GM23338 (cell line): ENCODE measurements around the gene TRIM27.

Experiments used
- CTCF ChIP-seq, 2 experiments: fragments of 200-600 bp in 1 of 2; sonication (generic) in 1 of 2; conservative IDR thresholded peaks; 2 replicates each; pipeline versions ENCODE4 v1.5.1 to v1.6.1; 2016 to 2017; ENCODE audit warnings: antibody characterized with exemption in 2 of 2, low read depth in 2 of 2, mild to moderate bottlenecking in 2 of 2, moderate library complexity in 1 of 2
- EZH2 ChIP-seq: fragments of 200-600 bp; sonication (generic); IDR thresholded peaks from one replicate; pipeline ENCODE4 v1.8.0; 2017; ENCODE audit warnings: antibody characterized with exemption, mild to moderate bottlenecking, low read depth; ENCODE audit not compliant: unreplicated experiment
- EZH2phosphoT487 ChIP-seq: fragments of 200-600 bp; sonication (generic); IDR thresholded peaks from one replicate; pipeline ENCODE4 v1.8.1; 2018; ENCODE audit warnings: antibody characterized with exemption; ENCODE audit not compliant: unreplicated experiment
- POLR2AphosphoS5 ChIP-seq: IDR thresholded peaks from 2 replicates; pipeline ENCODE4 v1.6.1; 2016; ENCODE audit warnings: antibody characterized with exemption, low read depth

GRCh38 chr6:28923318-28924102 lies at the start of gene TRIM27:
- TF ChIP-seq EZH2phosphoT487 (no peak), CTCF (conservative IDR thresholded peaks at IDR 0.05; ENCODE audit: low read depth in 2 of 2) (no peak), POLR2AphosphoS5 (peak; percentile 96), EZH2 (no peak)
